HCT116 (cell line): ENCODE measurements around the gene EYA4. TPM values are rescaled to one million over a fixed set of nuclear protein-coding genes. Genes with fewer than 3 reads are reported as not detected.

Experiments
- ATAC-seq: fragments of 200-7000 bp; cut with Tn5 transposase; 2 replicates; pipeline ENCODE4 v1.9.1; 2020; ENCODE audit warnings: mild to moderate bottlenecking, moderate library complexity
- BruUV-seq: library from RNA; stranded (reverse); fragments of 400-500 nt; replicated peaks from 2 replicates; lab custom pipeline; 2021; lab: Mats Ljungman, UMichigan
- CTCF ChIA-PET: fragments of 300-600 bp; sonication (Branson Sonifier 250); formaldehyde crosslinking; loops from one replicate; lab custom pipeline; 2021; ENCODE audit warnings: antibody characterized with exemption; lab: Charles Lee
- POLR2A ChIA-PET: fragments of 300-600, 350-600 bp; sonication (Branson Sonifier 250); formaldehyde crosslinking; loops from one replicate; lab custom pipeline; 2021; ENCODE audit warnings: antibody characterized with exemption; lab: Charles Lee
- RAD21 ChIA-PET, 2 experiments: fragments of 300-600 bp; sonication (Branson Sonifier 250); formaldehyde crosslinking; loops; one replicate each; lab custom pipeline; 2023; ENCODE audit warnings: low total read pairs in 2 of 2; ENCODE audit not compliant: uncharacterized antibody in 2 of 2, unreplicated experiment in 2 of 2, low non-redundant PET in 1 of 2; lab: Charles Lee
- DNase-seq: peaks from one replicate; pipeline ENCODE4 v3.0.0-alpha.2; 2010; ENCODE audit warnings: low read depth, low spot score
- H2AFZ ChIP-seq: fragments of 200-600 bp; shearing (Covaris generic), sonication (generic); 2 replicates; pipeline ENCODE4 v1.6.1; 2017; ENCODE audit warnings: low read depth, mixed run types, mixed read lengths, antibody characterized with exemption, low read length; ENCODE audit not compliant: poor library complexity, severe bottlenecking
- H3K27ac ChIP-seq: 2 replicates; pipeline ENCODE4 v1.5.1; 2012; ENCODE audit warnings: low read depth, low read length
- H3K27me3 ChIP-seq: fragments of 200-600 bp; sonication (generic); 2 replicates; pipeline ENCODE4 v1.6.1; 2016; ENCODE audit warnings: mixed run types, low read length, mixed read lengths; ENCODE audit not compliant: insufficient read depth
- H3K36me3 ChIP-seq, 2 experiments: fragments of 200-500 bp in 1 of 2; fragments of 200-600 bp in 1 of 2; sonication (Bioruptor generic) in 1 of 2; sonication (generic) in 1 of 2; 2 replicates each; pipeline versions ENCODE4 v1.5.1 to v1.6.1; 2014 to 2016; ENCODE audit warnings: low read length in 2 of 2, inconsistent platforms in 1 of 2, mixed read lengths in 1 of 2, mixed run types in 1 of 2; ENCODE audit not compliant: insufficient read depth in 2 of 2, control insufficient read depth in 1 of 2
- H3K4me1 ChIP-seq, 2 experiments: fragments of 200-600 bp in 1 of 2; sonication (generic) in 1 of 2; 2 replicates each; pipeline versions ENCODE4 v1.5.1 to v1.6.1; 2012 to 2017; ENCODE audit warnings: low read length in 2 of 2, inconsistent platforms in 1 of 2, mild to moderate bottlenecking in 1 of 2, mixed read lengths in 1 of 2, mixed run types in 1 of 2, moderate library complexity in 1 of 2; ENCODE audit not compliant: insufficient read depth in 2 of 2, control insufficient read depth in 1 of 2
- H3K4me2 ChIP-seq: fragments of 200-600 bp; sonication (generic); 2 replicates; pipeline ENCODE4 v1.6.1; 2017; ENCODE audit warnings: mixed run types, low read length, mixed read lengths
- H3K4me3 ChIP-seq, 2 experiments: fragments of 200-600 bp in 1 of 2; sonication (generic) in 1 of 2; replicated peaks in 1 of 2; 2 replicates each; pipeline ENCODE4 v1.5.1; 2011 to 2016; ENCODE audit warnings: low read length in 2 of 2, control low read depth in 1 of 2, low read depth in 1 of 2, mild to moderate bottlenecking in 1 of 2, mixed read lengths in 1 of 2, mixed run types in 1 of 2
- H3K79me2 ChIP-seq: fragments of 200-600 bp; sonication (generic); 2 replicates; pipeline ENCODE4 v1.6.1; 2017; ENCODE audit warnings: mild to moderate bottlenecking, mixed run types, low read length, moderate library complexity, mixed read lengths; ENCODE audit not compliant: insufficient read depth
- H3K9ac ChIP-seq: fragments of 200-600 bp; sonication (generic); 2 replicates; pipeline ENCODE4 v1.6.1; 2016; ENCODE audit warnings: low read length, mixed read lengths
- H3K9me2 ChIP-seq: fragments of 200-600 bp; sonication (generic), shearing (Covaris generic); 2 replicates; pipeline ENCODE4 v1.6.1; 2017; ENCODE audit warnings: mixed run types, mild to moderate bottlenecking, moderate library complexity; ENCODE audit not compliant: insufficient read depth
- H3K9me3 ChIP-seq, 2 experiments: fragments of 200-500 bp in 1 of 2; fragments of 200-600 bp in 1 of 2; sonication (Bioruptor generic) in 1 of 2; sonication (generic) in 1 of 2; 2 replicates each; pipeline ENCODE4 v1.6.1; 2014 to 2017; ENCODE audit warnings: low read length in 2 of 2, mixed read lengths in 2 of 2, inconsistent platforms in 1 of 2, low read depth in 1 of 2, mild to moderate bottlenecking in 1 of 2, mixed run types in 1 of 2, moderate library complexity in 1 of 2; ENCODE audit not compliant: control insufficient read depth in 1 of 2, insufficient read depth in 1 of 2
- H4K20me1 ChIP-seq: fragments of 200-600 bp; sonication (generic), shearing (Covaris generic); 2 replicates; pipeline ENCODE4 v1.6.1; 2017; ENCODE audit warnings: mixed run types, mild to moderate bottlenecking, moderate library complexity; ENCODE audit not compliant: insufficient read depth
- CEBPB ChIP-seq: IDR thresholded peaks from 2 replicates; pipeline ENCODE4 v1.6.1; 2012; ENCODE audit warnings: low read depth
- EGR1 ChIP-seq: IDR thresholded peaks from 2 replicates; pipeline ENCODE4 v1.6.1; 2012; ENCODE audit warnings: low read depth
- JUND ChIP-seq: IDR thresholded peaks from 2 replicates; pipeline ENCODE4 v1.6.1; 2012
- SIN3A ChIP-seq: IDR thresholded peaks from 2 replicates; pipeline ENCODE4 v1.6.1; 2012; ENCODE audit warnings: low read depth
- SP1 ChIP-seq: IDR thresholded peaks from 2 replicates; pipeline ENCODE4 v1.6.1; 2012; ENCODE audit warnings: low read depth
- SRF ChIP-seq: IDR thresholded peaks from 2 replicates; pipeline ENCODE4 v1.6.1; 2012; ENCODE audit warnings: low read depth
- YY1 ChIP-seq: IDR thresholded peaks from 2 replicates; pipeline ENCODE4 v1.6.1; 2011; ENCODE audit warnings: low read length, low read depth, moderate library complexity, mild to moderate bottlenecking; ENCODE audit not compliant: insufficient replicate concordance; ENCODE audit errors: extremely low read depth
- intact Hi-C: fragments of 100-400 bp; cut with micrococcal nuclease; formaldehyde crosslinking; loops from 2 replicates; pipeline ENCODE4 v1.10.0; 2022
- total RNA-seq: library from RNA; stranded (reverse); gene quantifications from one replicate; pipeline ENCODE4 v1.2.1, GENCODE V29; 2021; ENCODE audit not compliant: unreplicated experiment
- TF ChIP-seq, protein P1 (sequence below): IDR thresholded peaks from 2 replicates; pipeline ENCODE4 v1.6.1; 2011; ENCODE audit warnings: mild to moderate bottlenecking, low read length, moderate library complexity; ENCODE audit not compliant: insufficient replicate concordance; ENCODE audit errors: extremely low read depth
- TF ChIP-seq, protein P2 (sequence below), 3 experiments: fragments of 200-600 bp in 1 of 3; sonication (generic) in 1 of 3; IDR thresholded peaks in 2 of 3; conservative IDR thresholded peaks in 1 of 3; 2 replicates each; pipeline ENCODE4 v1.5.1; 2012 to 2017; ENCODE audit warnings: low read depth in 2 of 3, low read length in 2 of 3, antibody characterized with exemption in 1 of 3, borderline replicate concordance in 1 of 3, control low read depth in 1 of 3, mild to moderate bottlenecking in 1 of 3, mixed read lengths in 1 of 3, mixed run types in 1 of 3, moderate library complexity in 1 of 3; ENCODE audit not compliant: insufficient read depth in 1 of 3

EYA4 gene
- total RNA-seq, 1 experiment from 2014 or later = not detected

- no peak for ATAC-seq
- Histone ChIP-seq H3K27ac (no peak overlapping the region), H3K4me2 (no peak overlapping the region), H3K4me1 (no peaks in the 10 kb centered on the region), H3K27me3 (peaks cover 28% of the 10 kb centered on the region), H3K36me3 (no peaks in the 10 kb centered on the region), H3K4me3 (no peak overlapping the region), H3K9me3 (no peaks in the 10 kb centered on the region), H2AFZ (no peak overlapping the region), H3K9me2 (no peaks in the 10 kb centered on the region), H3K79me2 (no peaks in the 10 kb centered on the region), H4K20me1 (no peaks in the 10 kb centered on the region), H3K9ac (no peak overlapping the region)
- RAD21 ChIA-PET = no interaction called here
- intact Hi-C loops = no loop called here
- DNase-seq = no peak
- TF ChIP-seq CEBPB = no peak
- TF ChIP-seq, protein P1, sequence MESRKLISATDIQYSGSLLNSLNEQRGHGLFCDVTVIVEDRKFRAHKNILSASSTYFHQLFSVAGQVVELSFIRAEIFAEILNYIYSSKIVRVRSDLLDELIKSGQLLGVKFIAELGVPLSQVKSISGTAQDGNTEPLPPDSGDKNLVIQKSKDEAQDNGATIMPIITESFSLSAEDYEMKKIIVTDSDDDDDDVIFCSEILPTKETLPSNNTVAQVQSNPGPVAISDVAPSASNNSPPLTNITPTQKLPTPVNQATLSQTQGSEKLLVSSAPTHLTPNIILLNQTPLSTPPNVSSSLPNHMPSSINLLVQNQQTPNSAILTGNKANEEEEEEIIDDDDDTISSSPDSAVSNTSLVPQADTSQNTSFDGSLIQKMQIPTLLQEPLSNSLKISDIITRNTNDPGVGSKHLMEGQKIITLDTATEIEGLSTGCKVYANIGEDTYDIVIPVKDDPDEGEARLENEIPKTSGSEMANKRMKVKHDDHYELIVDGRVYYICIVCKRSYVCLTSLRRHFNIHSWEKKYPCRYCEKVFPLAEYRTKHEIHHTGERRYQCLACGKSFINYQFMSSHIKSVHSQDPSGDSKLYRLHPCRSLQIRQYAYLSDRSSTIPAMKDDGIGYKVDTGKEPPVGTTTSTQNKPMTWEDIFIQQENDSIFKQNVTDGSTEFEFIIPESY = no peak
- no peak for TF ChIP-seq YY1
- TF ChIP-seq SP1 = no peak
- TF ChIP-seq SIN3A = no peak
- TF ChIP-seq SRF = no peak
- TF ChIP-seq, protein P2, sequence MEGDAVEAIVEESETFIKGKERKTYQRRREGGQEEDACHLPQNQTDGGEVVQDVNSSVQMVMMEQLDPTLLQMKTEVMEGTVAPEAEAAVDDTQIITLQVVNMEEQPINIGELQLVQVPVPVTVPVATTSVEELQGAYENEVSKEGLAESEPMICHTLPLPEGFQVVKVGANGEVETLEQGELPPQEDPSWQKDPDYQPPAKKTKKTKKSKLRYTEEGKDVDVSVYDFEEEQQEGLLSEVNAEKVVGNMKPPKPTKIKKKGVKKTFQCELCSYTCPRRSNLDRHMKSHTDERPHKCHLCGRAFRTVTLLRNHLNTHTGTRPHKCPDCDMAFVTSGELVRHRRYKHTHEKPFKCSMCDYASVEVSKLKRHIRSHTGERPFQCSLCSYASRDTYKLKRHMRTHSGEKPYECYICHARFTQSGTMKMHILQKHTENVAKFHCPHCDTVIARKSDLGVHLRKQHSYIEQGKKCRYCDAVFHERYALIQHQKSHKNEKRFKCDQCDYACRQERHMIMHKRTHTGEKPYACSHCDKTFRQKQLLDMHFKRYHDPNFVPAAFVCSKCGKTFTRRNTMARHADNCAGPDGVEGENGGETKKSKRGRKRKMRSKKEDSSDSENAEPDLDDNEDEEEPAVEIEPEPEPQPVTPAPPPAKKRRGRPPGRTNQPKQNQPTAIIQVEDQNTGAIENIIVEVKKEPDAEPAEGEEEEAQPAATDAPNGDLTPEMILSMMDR (IDR thresholded peaks at IDR 0.05 in 2 of 3, conservative IDR thresholded peaks at IDR 0.05 in 1 of 3; ENCODE audit: borderline replicate concordance in 1 of 3, insufficient read depth in 1 of 3, low read depth in 2 of 3, low read length in 2 of 3) = no peak
- no peak for TF ChIP-seq EGR1
- no peak for TF ChIP-seq JUND
- POLR2A ChIA-PET = no interaction called here
- BruUV-seq = no TSS peak
- CTCF ChIA-PET = no interaction called here
Measured at GRCh38 chr6:133193396-133193795, 47.8 kb upstream of the EYA4 start.
